GM21423 (cell line): ENCODE results near the gene LCLAT1.
"Not testable (repeated sequence)": the region's sequence is repeated elsewhere in the genome, so short reads cannot be mapped to it uniquely, and the experiment has no call there.

Experiments used
- ATAC-seq: cut with Tn5 transposase; IDR thresholded peaks from one replicate; pipeline ENCODE4 v1.9.1; 2021; ENCODE audit warnings: mild to moderate bottlenecking, moderate library complexity; ENCODE audit not compliant: unreplicated experiment

LCLAT1 gene

DNA sequence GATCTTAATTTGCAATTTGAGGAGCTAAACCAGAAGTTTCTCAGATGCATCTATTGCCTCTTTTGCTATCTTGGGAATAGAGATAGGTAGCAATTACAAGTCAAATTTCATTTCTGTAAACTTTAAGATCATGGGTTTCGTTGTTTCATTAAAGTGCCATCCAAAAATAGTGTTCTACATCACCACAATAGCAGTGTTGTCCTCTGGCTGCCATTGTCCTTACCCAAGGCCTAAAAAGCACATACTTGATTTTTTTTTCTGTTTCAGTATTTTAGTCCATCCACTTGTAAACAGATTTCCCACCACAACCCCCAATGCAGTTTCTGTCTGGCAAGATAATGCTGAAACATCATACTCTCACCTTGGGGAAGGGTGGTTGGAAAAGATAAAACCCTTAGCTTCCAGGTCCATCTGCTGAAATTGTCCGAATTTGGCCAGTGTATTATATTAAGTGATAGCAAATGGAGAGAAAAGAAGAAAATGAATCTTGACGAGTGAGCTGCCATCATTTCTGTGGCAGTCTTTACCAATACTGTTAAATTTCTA lies 136.2 kb downstream of the LCLAT1 start:
- ATAC-seq, result no peak

GRCh38 chr2:30584116-30584515 lies 137.1 kb downstream of the LCLAT1 start:
- ATAC-seq, result peak; percentile 55

GRCh38 chr2:30588994-30589393 lies 141.9 kb downstream of the LCLAT1 start:
- ATAC-seq, result no peak

GRCh38 chr2:30590407-30590806 lies 143.4 kb downstream of the LCLAT1 start:
- no peak for ATAC-seq

- ATAC-seq, result no peak
Measured at GRCh38 chr2:30591186-30591585, 144.1 kb downstream of the LCLAT1 start.

GRCh38 chr2:30601375-30601774 lies 154.3 kb downstream of the LCLAT1 start:
- ATAC-seq, result no peak

- ATAC-seq, result no peak
Measured at GRCh38 chr2:30605197-30605596, 158.2 kb downstream of the LCLAT1 start.

DNA sequence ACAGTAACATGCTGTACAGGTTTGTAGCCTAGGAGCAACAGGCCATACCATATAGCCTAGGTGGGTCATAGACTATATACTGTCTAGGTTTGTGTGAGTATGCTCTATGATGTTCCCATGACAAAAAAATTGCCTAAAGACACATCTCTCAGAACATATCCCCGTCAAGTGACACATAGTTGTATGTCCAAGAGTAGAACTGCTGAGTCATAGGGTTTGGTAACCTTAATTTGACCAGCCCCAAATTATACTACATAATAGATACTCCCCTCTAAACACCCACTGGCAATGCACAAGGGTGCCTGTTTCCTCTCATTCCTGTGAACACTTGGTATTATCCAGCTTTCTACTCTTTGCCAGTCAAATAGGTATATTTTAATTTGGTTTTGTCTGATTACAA lies 161.6 kb downstream of the LCLAT1 start:
- no peak for ATAC-seq

GRCh38 chr2:30611583-30611982 lies 164.5 kb downstream of the LCLAT1 start:
- ATAC-seq, result no peak

- no peak for ATAC-seq
Measured at GRCh38 chr2:30612371-30612770, 165.3 kb downstream of the LCLAT1 start.

GRCh38 chr2:30613001-30613400 lies 166.0 kb downstream of the LCLAT1 start:
- ATAC-seq, result no peak

- ATAC-seq, result not testable (repeated sequence)
Measured at GRCh38 chr2:30614227-30614626, 167.2 kb downstream of the LCLAT1 start.

- no peak for ATAC-seq
Measured at GRCh38 chr2:30615926-30616325, 168.9 kb downstream of the LCLAT1 start.

DNA sequence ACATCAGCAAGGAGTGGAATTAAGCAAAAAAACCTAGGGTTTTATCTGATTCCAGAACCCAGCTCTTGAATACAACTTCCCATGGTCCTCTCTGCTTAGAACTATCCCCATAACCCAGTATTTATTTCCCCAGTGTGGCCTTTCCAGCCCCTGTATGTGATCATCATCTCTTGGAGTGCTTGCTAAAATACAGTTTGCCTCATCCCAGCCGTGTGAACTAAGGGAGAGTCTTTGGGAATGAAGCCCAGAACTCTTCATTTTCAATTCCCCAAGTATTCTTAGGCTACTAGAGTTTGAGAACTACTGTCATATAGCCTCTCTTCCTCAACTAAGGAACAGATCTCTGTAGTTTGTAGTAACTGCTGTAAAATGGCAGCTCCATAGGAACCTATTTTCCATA lies 173.1 kb downstream of the LCLAT1 start:
- ATAC-seq, result no peak

DNA sequence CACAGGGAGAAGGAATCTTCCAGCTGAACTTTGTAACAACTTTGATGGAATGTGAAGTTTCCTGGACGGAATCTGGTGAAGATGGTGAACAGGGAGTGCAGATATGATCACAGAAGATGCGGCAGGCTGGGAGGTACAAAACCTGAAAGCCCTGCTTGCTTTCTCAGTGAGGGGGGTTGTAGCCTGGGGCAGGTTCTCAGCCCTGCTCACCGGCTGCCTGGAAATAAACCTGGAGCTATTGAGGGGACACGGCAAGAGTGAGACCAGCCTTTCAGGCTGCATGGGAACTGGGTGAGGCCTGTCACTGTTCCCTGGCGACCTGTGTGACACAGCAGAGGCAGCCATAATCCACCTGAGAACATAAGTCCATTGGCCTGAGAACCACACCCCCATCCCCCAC lies 174.8 kb downstream of the LCLAT1 start:
- ATAC-seq, result no peak

GRCh38 chr2:30622452-30622851 lies 175.4 kb downstream of the LCLAT1 start:
- no peak for ATAC-seq

DNA sequence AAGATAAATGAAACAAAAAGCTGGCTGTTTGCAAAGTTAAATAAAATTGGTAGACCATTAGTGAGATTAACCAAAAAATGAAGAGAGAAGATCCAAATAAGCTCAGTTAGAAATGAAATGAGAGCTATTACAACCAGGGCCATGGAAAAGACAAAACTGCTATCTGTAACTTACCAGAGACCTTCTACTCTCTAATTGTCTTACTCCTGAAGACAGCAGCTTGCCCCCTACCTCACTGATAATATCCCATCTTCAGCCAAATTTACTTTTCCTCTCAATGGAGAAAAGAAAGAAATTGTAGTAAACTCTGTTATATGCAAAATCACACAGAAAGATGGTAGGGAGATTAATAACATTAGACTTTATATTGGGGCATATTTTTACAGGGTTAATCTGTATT lies 178.2 kb downstream of the LCLAT1 start:
- no peak for ATAC-seq

DNA sequence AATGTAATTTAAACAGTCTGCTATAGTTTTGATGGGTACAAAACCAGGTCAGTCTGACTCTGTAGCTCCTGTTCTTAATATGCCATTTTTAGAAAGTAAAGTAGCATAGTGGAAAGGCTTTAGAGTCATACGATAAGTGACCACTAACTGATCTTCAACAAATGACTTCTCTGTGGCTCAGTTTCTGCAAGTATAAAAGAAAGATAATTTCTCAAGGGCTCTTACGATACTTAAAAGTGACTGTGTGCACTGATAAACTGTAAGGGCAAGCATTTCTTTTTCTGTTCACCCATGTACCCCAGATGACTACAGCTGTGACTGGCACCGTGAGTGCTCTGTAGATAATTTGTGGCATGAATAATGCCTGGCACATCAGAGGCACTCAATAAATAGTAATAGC lies 178.7 kb downstream of the LCLAT1 start:
- no peak for ATAC-seq

DNA sequence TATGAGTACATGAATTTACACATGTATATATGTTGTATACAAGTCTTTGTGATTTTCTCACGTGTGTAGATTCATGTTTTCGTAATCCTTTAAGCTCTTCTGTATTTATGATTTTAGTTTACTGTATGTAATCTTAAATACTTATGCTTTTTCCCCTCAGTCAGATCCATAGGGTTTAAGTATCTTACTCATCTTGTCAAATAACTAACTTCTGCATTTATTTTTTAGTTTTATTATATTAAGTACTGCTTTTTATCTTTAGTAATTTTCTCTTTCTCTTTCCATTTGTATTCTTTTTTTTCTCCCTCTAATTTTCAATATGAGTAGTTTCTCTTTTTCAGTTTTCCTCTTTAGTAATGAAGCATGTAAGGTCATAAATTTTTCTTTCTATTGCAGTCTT lies 179.4 kb downstream of the LCLAT1 start:
- no peak for ATAC-seq

- ATAC-seq, result no peak
Measured at GRCh38 chr2:30627151-30627550, 180.1 kb downstream of the LCLAT1 start.

DNA sequence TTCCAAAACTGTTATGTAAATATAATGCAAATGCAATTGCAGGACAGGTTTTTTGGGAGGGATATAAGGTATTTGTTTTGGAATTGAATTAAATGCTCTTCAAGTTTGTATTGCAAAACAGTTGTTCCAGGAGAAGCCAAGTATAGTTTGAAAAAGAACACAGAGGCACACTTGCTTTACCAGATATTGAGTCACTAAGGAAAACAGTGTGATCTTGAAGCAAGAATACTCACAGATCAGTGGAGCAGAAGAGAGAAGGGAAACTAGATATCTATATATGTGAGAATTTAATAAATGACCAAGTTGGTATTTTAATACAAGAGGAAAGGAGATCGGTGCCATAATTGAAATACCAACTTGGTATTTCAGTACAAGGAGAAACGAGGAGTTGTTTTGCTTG lies 181.3 kb downstream of the LCLAT1 start:
- ATAC-seq, result no peak

- ATAC-seq, result no peak
Measured at GRCh38 chr2:30629866-30630265, 182.8 kb downstream of the LCLAT1 start.

- ATAC-seq, result peak; percentile 76
Measured at GRCh38 chr2:30631051-30631671, 184.1 kb downstream of the LCLAT1 start.
